Measurements from ENCODE around the gene MYBPHL.
A peak's percentile ranks its signal among the peaks of the same experiment; 100 is the strongest.

MYBPHL gene

GRCh38 chr1:109249654-109250401 is 57.0 kb downstream of the MYBPHL start:
- no peak for DNase-seq (ENCODE audit: low spot score)
- no peak for TF ChIP-seq CTCF (IDR thresholded peaks at IDR 0.05; ENCODE audit: extremely low read depth, insufficient read depth, missing control alignments)
- in situ Hi-C loops (cut with MboI; ENCODE audit: low pct_unique_long_range_greater_than_20kb, low sequenced_read_pairs, unreplicated experiment) = no loop called here

GRCh38 chr1:109248797-109249629 is 57.8 kb downstream of the MYBPHL start, which contains the start of gene CELSR2:
Gene CELSR2 (plus strand): TSS chr1:109249539. CDS start chr1:109250080, 541 bp downstream.
- in situ Hi-C loops (cut with MboI; ENCODE audit: low pct_unique_long_range_greater_than_20kb, low sequenced_read_pairs, unreplicated experiment) = no loop called here
- DNase-seq (ENCODE audit: low spot score) = peak; percentile 95
- TF ChIP-seq CTCF (IDR thresholded peaks at IDR 0.05; ENCODE audit: extremely low read depth, insufficient read depth, missing control alignments) = no peak

- TF ChIP-seq CTCF (IDR thresholded peaks at IDR 0.05; ENCODE audit: extremely low read depth, insufficient read depth, missing control alignments) = no peak
- in situ Hi-C loops (cut with MboI; ENCODE audit: low pct_unique_long_range_greater_than_20kb, low sequenced_read_pairs, unreplicated experiment) = no loop called here
- DNase-seq (ENCODE audit: low spot score) = peak; percentile 28
Observed at GRCh38 chr1:109248444-109248796, 58.4 kb downstream of the MYBPHL start.

- no peak for TF ChIP-seq CTCF (IDR thresholded peaks at IDR 0.05; ENCODE audit: extremely low read depth, insufficient read depth, missing control alignments)
- in situ Hi-C loops (cut with MboI; ENCODE audit: low pct_unique_long_range_greater_than_20kb, low sequenced_read_pairs, unreplicated experiment) = no loop called here
- peak; percentile 29 for DNase-seq (ENCODE audit: low spot score)
Observed at GRCh38 chr1:109247401-109248365, 59.1 kb downstream of the MYBPHL start.

GRCh38 chr1:109246141-109246551 is 60.7 kb downstream of the MYBPHL start:
- DNase-seq (ENCODE audit: low spot score) = no peak
- no peak for TF ChIP-seq CTCF (IDR thresholded peaks at IDR 0.05; ENCODE audit: extremely low read depth, insufficient read depth, missing control alignments)
- in situ Hi-C loops (cut with MboI; ENCODE audit: low pct_unique_long_range_greater_than_20kb, low sequenced_read_pairs, unreplicated experiment) = no loop called here
